Endothelial cell of umbilical vein (primary cell): Measurements from ENCODE around the gene METTL24. TPM values are rescaled to one million over a fixed set of nuclear protein-coding genes. Genes with fewer than 3 reads are reported as not detected.

ENCODE experiments used
- BruUV-seq: library from RNA; stranded (reverse); fragments of 400-500 nt; replicated peaks from 2 replicates; lab custom pipeline; 2021; lab: Mats Ljungman, UMichigan
- CTCF ChIA-PET: fragments of 300-600, 350-600 bp; sonication (Branson Sonifier 250); formaldehyde crosslinking; loops from one replicate; lab custom pipeline; 2021; ENCODE audit warnings: antibody characterized with exemption, inconsistent platforms; lab: Charles Lee
- POLR2A ChIA-PET: fragments of 300-600, 350-600 bp; sonication (Branson Sonifier 250); formaldehyde crosslinking; loops from one replicate; lab custom pipeline; 2021; ENCODE audit warnings: antibody characterized with exemption, inconsistent platforms; lab: Charles Lee
- DNase-seq: peaks from one replicate; pipeline ENCODE4 v3.0.0-alpha.2; 2011; ENCODE audit warnings: low read depth, low spot score
- FAIRE-seq: peaks from 2 replicates; lab custom pipeline; 2011; peaks lifted over from hg19 to GRCh38; lab: Jason Lieb, UNC
- H2AFZ ChIP-seq: 2 replicates; pipeline ENCODE4 v1.6.0; 2012; ENCODE audit warnings: low read depth, low read length, control low read depth, inconsistent platforms
- H3K27ac ChIP-seq: 2 replicates; pipeline ENCODE4 v1.5.1; 2011; ENCODE audit warnings: low read depth, mild to moderate bottlenecking, control low read depth, low read length, moderate library complexity; ENCODE audit not compliant: insufficient read depth
- H3K27me3 ChIP-seq, 2 experiments: 2 replicates each; pipeline versions ENCODE4 v1.6.0 to v1.6.1; 2011; ENCODE audit warnings: low read length in 2 of 2, mixed read lengths in 1 of 2; ENCODE audit not compliant: control insufficient read depth in 2 of 2, insufficient read depth in 2 of 2
- H3K36me3 ChIP-seq, 2 experiments: 2 replicates in 1 of 2; 3 replicates in 1 of 2; pipeline ENCODE4 v1.5.1; 2011; ENCODE audit warnings: low read length in 2 of 2, mild to moderate bottlenecking in 1 of 2, moderate library complexity in 1 of 2; ENCODE audit not compliant: control insufficient read depth in 2 of 2, insufficient read depth in 2 of 2; ENCODE audit errors: extremely low read depth in 1 of 2
- H3K4me1 ChIP-seq: 3 replicates; pipeline ENCODE4 v1.5.1; 2011; ENCODE audit warnings: mild to moderate bottlenecking, low read length; ENCODE audit not compliant: control insufficient read depth, insufficient read depth; ENCODE audit errors: extremely low read depth
- H3K4me2 ChIP-seq: 2 replicates; pipeline ENCODE4 v1.6.1; 2011; ENCODE audit warnings: low read length, control low read depth, mixed read lengths; ENCODE audit not compliant: insufficient read depth
- H3K4me3 ChIP-seq, 3 experiments: fragments of 200-600 bp in 1 of 3; sonication (generic), shearing (Covaris generic) in 1 of 3; replicated peaks in 1 of 3; 2 replicates each; pipeline ENCODE4 v1.5.1; 2011 to 2016; ENCODE audit warnings: control low read depth in 3 of 3, low read length in 3 of 3, mild to moderate bottlenecking in 2 of 3, inconsistent platforms in 1 of 3, low read depth in 1 of 3, moderate library complexity in 1 of 3; ENCODE audit not compliant: insufficient read depth in 1 of 3
- H3K79me2 ChIP-seq: 2 replicates; pipeline ENCODE4 v1.6.0; 2012; ENCODE audit warnings: low read length, inconsistent platforms; ENCODE audit not compliant: control insufficient read depth, insufficient read depth
- H3K9ac ChIP-seq: replicated peaks from 2 replicates; pipeline ENCODE3; 2011; ENCODE audit warnings: low read length, control low read depth; ENCODE audit not compliant: insufficient read depth; ENCODE audit errors: extremely low read depth
- H3K9me1 ChIP-seq: replicated peaks from 3 replicates; pipeline ENCODE4 v1.6.0; 2011; ENCODE audit warnings: mild to moderate bottlenecking, low read length; ENCODE audit not compliant: control insufficient read depth, insufficient read depth; ENCODE audit errors: extremely low read depth
- H3K9me3 ChIP-seq: replicated peaks from 2 replicates; pipeline ENCODE4 v1.5.1; 2012; ENCODE audit warnings: low read length, inconsistent platforms; ENCODE audit not compliant: control insufficient read depth, insufficient read depth
- H4K20me1 ChIP-seq: replicated peaks from 2 replicates; pipeline ENCODE3; 2011; ENCODE audit warnings: mild to moderate bottlenecking, low read length; ENCODE audit not compliant: control insufficient read depth, insufficient read depth; ENCODE audit errors: extremely low read depth
- CTCF ChIP-seq, 2 donors: IDR thresholded peaks; 1 replicate in 1 of 2; 2 replicates in 1 of 2; pipeline ENCODE4 v1.5.1; 2011; ENCODE audit warnings: low read length in 2 of 2, mild to moderate bottlenecking in 2 of 2, moderate library complexity in 2 of 2, control low read depth in 1 of 2, inconsistent platforms in 1 of 2, low read depth in 1 of 2; ENCODE audit not compliant: insufficient read depth in 1 of 2; ENCODE audit errors: extremely low read depth in 1 of 2
- EZH2 ChIP-seq: IDR thresholded peaks from 2 replicates; pipeline ENCODE4 v1.6.1; 2012; ENCODE audit warnings: borderline replicate concordance, low read depth, mild to moderate bottlenecking, moderate library complexity, low read length, inconsistent platforms; ENCODE audit not compliant: severe bottlenecking
- FOS ChIP-seq: IDR thresholded peaks from 2 replicates; pipeline ENCODE4 v1.6.1; 2011; ENCODE audit warnings: mild to moderate bottlenecking, low read length, moderate library complexity, borderline replicate concordance; ENCODE audit not compliant: insufficient read depth
- GATA2 ChIP-seq: IDR thresholded peaks from 2 replicates; pipeline ENCODE4 v1.7.0; 2011; ENCODE audit warnings: low read depth, mild to moderate bottlenecking, moderate library complexity, mixed read lengths, low read length; ENCODE audit not compliant: insufficient read length, insufficient read depth
- JUN ChIP-seq: IDR thresholded peaks from 2 replicates; pipeline ENCODE4 v1.6.1; 2011; ENCODE audit warnings: borderline replicate concordance, low read depth; ENCODE audit not compliant: insufficient read length, insufficient read depth
- MAX ChIP-seq: IDR thresholded peaks from 2 replicates; pipeline ENCODE4 v1.6.1; 2011; ENCODE audit not compliant: insufficient read depth, insufficient read length
- MYC ChIP-seq: IDR thresholded peaks from one replicate; pipeline ENCODE4 v1.6.1; 2011; ENCODE audit warnings: mild to moderate bottlenecking, low read depth, low read length
- POLR2A ChIP-seq: IDR thresholded peaks from 2 replicates; pipeline ENCODE4 v1.6.1; 2012; ENCODE audit warnings: low read depth, mild to moderate bottlenecking, control low read depth, low read length
- POLR2AphosphoS5 ChIP-seq: IDR thresholded peaks from 2 replicates; pipeline ENCODE4 v1.6.1; 2012; ENCODE audit warnings: low read depth, mild to moderate bottlenecking, control low read depth, low read length, moderate library complexity; ENCODE audit not compliant: insufficient read depth
- dilution Hi-C: fragments of 300-500 bp; cut with MboI; formaldehyde crosslinking; loops from one replicate; pipeline ENCODE4 v1.15.0; 2019; ENCODE audit warnings: low sequenced_read_pairs; ENCODE audit not compliant: extremely low pct_ligation_motif_present
- intact Hi-C: fragments of 100-400 bp; cut with micrococcal nuclease; formaldehyde crosslinking; loops from one replicate; pipeline ENCODE4 v1.10.0; 2022
- polyA plus RNA-seq, 4 experiments: library from polyadenylated mRNA; depleted of rRNA in 3 of 4; stranded (reverse) in 3 of 4; unstranded in 1 of 4; fragments of >200 nt; gene quantifications; 2 replicates each; pipeline versions ENCODE4 v1.2.1 to v1.2.3, GENCODE V29; 2011 to 2012; ENCODE audit warnings: missing spikeins in 1 of 4
- total RNA-seq: library from RNA; stranded (reverse); gene quantifications from 2 replicates; pipeline ENCODE4 v1.2.3, GENCODE V29; 2021

METTL24 gene
- total and polyA plus RNA-seq, 2 donors (not counting 3 experiments of a cell fraction or from before 2014, with no cell fraction given) = not detected

GRCh38 chr6:110358553-110359160, 508 bp upstream of the METTL24 start:
- BruUV-seq = no TSS peak
- CTCF ChIA-PET = no interaction called here

GRCh38 chr6:110357298-110357663, 868 bp downstream of the METTL24 start:
- H3K4me2 ChIP-seq = no peak overlapping the region
- intact Hi-C loops = no loop called here
- H3K27ac ChIP-seq = no peak overlapping the region
- dilution Hi-C loops = no loop called here
- H3K27me3 ChIP-seq = peaks cover 39 to 62% of the 10 kb centered on the region in 2 experiments
- FAIRE-seq = no peak
- no TSS peak for BruUV-seq
- DNase-seq = no peak
- CTCF ChIA-PET = no interaction called here
- no peaks in the 10 kb centered on the region for H3K9me3 ChIP-seq
- no peak overlapping the region for H2AFZ ChIP-seq
- H3K4me3 ChIP-seq = no peak overlapping the region
- no peak overlapping the region for H3K9ac ChIP-seq
- no peak for TF ChIP-seq FOS
- TF ChIP-seq JUN = no peak
- TF ChIP-seq POLR2AphosphoS5 = no peak
- TF ChIP-seq POLR2A = no peak
- TF ChIP-seq MAX = no peak
- no peak for TF ChIP-seq EZH2
- no peak for TF ChIP-seq MYC
- TF ChIP-seq CTCF (IDR thresholded peaks at IDR 0.05; ENCODE audit: extremely low read depth in 1 of 2, insufficient read depth in 1 of 2, low read depth in 1 of 2, low read length in 2 of 2) = no peak
- no peak for TF ChIP-seq GATA2
- POLR2A ChIA-PET = no interaction called here
- no peaks in the 10 kb centered on the region for H3K36me3 ChIP-seq
- no peaks in the 10 kb centered on the region for H3K9me1 ChIP-seq
- no peaks in the 10 kb centered on the region for H3K79me2 ChIP-seq
- no peaks in the 10 kb centered on the region for H4K20me1 ChIP-seq
- H3K4me1 ChIP-seq = no peaks in the 10 kb centered on the region

More at GRCh38 chr6:110358553-110359160, 508 bp upstream of the METTL24 start:
- Histone ChIP-seq H2AFZ (no peak overlapping the region), H3K9me3 (no peaks in the 10 kb centered on the region), H3K9me1 (no peaks in the 10 kb centered on the region), H3K4me3 (no peak overlapping the region), H3K9ac (no peak overlapping the region), H3K27ac (no peak overlapping the region), H3K4me2 (no peak overlapping the region), H3K27me3 (peaks cover 40 to 59% of the 10 kb centered on the region in 2 experiments), H3K4me1 (no peaks in the 10 kb centered on the region), H4K20me1 (no peaks in the 10 kb centered on the region), H3K79me2 (no peaks in the 10 kb centered on the region), H3K36me3 (no peaks in the 10 kb centered on the region)
- intact Hi-C loops = no loop called here
- no peak for FAIRE-seq
- no peak for DNase-seq
- no peak for TF ChIP-seq CTCF (IDR thresholded peaks at IDR 0.05; ENCODE audit: extremely low read depth in 1 of 2, insufficient read depth in 1 of 2, low read depth in 1 of 2, low read length in 2 of 2)
- TF ChIP-seq EZH2 = peak; percentile 14
- dilution Hi-C loops = no loop called here
- POLR2A ChIA-PET = no interaction called here
